ENCODE measurements around the gene SORCS3.

Gene SORCS3

GRCh38 chr10:105138358-105138757 lies 497.3 kb downstream of the SORCS3 start:
- DNase-seq: no peak

- no peak for DNase-seq
Observed at GRCh38 chr10:105139363-105139896, 498.3 kb downstream of the SORCS3 start.

GRCh38 chr10:105140600-105140999 lies 499.5 kb downstream of the SORCS3 start:
- DNase-seq: no peak

GRCh38 chr10:105145711-105146110 lies 504.6 kb downstream of the SORCS3 start:
- DNase-seq: no peak

GRCh38 chr10:105146436-105146835 lies 505.3 kb downstream of the SORCS3 start:
- no peak for DNase-seq

- DNase-seq: no peak
Observed at GRCh38 chr10:105148456-105148855, 507.4 kb downstream of the SORCS3 start.

- DNase-seq: no peak
Observed at GRCh38 chr10:105148921-105149320, 507.8 kb downstream of the SORCS3 start.

- no peak for DNase-seq
Observed at GRCh38 chr10:105149371-105149891, 508.3 kb downstream of the SORCS3 start.

- no peak for DNase-seq
Observed at GRCh38 chr10:105150259-105150880, 509.3 kb downstream of the SORCS3 start.

GRCh38 chr10:105154736-105155135 lies 513.6 kb downstream of the SORCS3 start:
- no peak for DNase-seq

- no peak for DNase-seq
Observed at GRCh38 chr10:105159268-105159667, 518.2 kb downstream of the SORCS3 start.

GRCh38 chr10:105161149-105161548 lies 520.1 kb downstream of the SORCS3 start:
- DNase-seq: no peak

- DNase-seq: no peak
Observed at GRCh38 chr10:105161767-105162166, 520.7 kb downstream of the SORCS3 start.

- no peak for DNase-seq
Observed at GRCh38 chr10:105170521-105170920, 529.4 kb downstream of the SORCS3 start.

GRCh38 chr10:105171945-105172344 lies 530.9 kb downstream of the SORCS3 start:
- no peak for DNase-seq

- DNase-seq: no peak
Observed at GRCh38 chr10:105181626-105182025, 540.5 kb downstream of the SORCS3 start.

GRCh38 chr10:105183536-105183935 lies 542.4 kb downstream of the SORCS3 start:
- no peak for DNase-seq

- DNase-seq: no peak
Observed at GRCh38 chr10:105185161-105185560, 544.1 kb downstream of the SORCS3 start.

- no peak for DNase-seq
Observed at GRCh38 chr10:105187243-105187642, 546.2 kb downstream of the SORCS3 start.

GRCh38 chr10:105188737-105189462 lies 547.8 kb downstream of the SORCS3 start:
- no peak for DNase-seq

GRCh38 chr10:105189463-105189800 lies 548.3 kb downstream of the SORCS3 start:
- DNase-seq: no peak

- no peak for DNase-seq
Observed at GRCh38 chr10:105192146-105192545, 551.1 kb downstream of the SORCS3 start.

GRCh38 chr10:105192861-105193260 lies 551.8 kb downstream of the SORCS3 start:
- DNase-seq: no peak

- no peak for DNase-seq
Observed at GRCh38 chr10:105195831-105196230, 554.7 kb downstream of the SORCS3 start.
